ENCODE measurements around the gene FOXI3.

- no peak for TF ChIP-seq CTCF (IDR thresholded peaks at IDR 0.05)
- no peak for TF ChIP-seq POLR2AphosphoS5 (IDR thresholded peaks at IDR 0.05)
Observed at GRCh38 chr2:88452565-88452905, at the start of gene FOXI3.
